Limb (tissue), 2 donors: ENCODE measurements around the gene FARS2.

Experiments
- DNase-seq, 2 donors: peaks; one replicate each; pipeline ENCODE4 v3.0.0-alpha.2; 2016; ENCODE audit errors: extremely low spot score in 2 of 2

Gene FARS2

DNA sequence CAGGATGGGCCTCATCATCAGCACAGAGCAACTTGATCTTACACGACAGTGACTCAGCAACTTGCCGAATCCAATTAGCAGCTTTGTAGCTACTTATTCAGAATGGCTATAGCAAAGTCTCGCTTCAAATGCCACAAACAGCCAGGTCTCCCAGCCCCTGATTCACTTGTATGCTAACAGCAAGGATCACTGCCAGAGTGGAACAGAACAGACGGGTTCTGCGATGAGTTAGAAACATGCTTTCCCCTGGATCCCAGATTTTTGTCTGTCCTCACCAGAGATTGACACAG, 491.0 kb downstream of the FARS2 start:
- DNase-seq, result no peak

DNA sequence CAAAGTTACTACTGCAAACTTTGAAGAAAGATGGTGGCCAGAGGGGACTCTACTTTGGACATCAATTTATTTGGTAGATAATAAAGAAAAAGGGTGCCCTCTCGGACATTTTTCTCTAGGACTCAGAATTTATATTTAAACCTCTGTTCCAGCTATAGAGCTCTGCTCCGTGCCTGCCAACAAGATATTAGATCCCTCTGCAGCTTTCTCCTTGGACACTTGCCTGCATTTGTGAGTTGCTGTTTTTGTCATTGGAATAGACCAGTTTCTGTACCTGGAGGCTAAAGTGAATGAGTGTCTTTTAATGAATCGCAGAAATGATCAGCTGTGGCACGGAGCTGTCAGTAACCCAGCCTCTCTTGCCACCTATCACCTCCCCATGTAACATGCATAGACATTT, 491.9 kb downstream of the FARS2 start:
- no peak for DNase-seq

DNA sequence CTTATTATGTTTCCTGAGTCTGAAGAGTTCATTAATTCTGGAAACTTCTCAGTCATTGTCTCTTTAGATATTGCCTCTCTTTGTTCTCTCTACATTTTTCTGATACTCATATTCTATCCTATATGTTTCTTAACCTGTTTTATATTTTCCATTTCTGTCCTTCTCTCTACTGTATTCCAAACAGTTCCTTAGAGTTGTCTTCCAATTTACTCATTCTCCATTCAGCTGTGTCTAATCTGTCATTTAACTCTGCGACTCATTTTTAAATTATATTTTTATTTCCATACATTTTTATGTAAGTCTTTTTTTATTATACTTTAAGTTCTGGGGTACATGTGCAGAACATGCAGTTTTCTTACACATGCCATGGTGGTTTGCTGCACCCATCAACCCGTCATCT, 493.6 kb downstream of the FARS2 start:
- DNase-seq, result no peak

GRCh38 chr6:5759571-5759970, 498.3 kb downstream of the FARS2 start:
- DNase-seq, result no peak

DNA sequence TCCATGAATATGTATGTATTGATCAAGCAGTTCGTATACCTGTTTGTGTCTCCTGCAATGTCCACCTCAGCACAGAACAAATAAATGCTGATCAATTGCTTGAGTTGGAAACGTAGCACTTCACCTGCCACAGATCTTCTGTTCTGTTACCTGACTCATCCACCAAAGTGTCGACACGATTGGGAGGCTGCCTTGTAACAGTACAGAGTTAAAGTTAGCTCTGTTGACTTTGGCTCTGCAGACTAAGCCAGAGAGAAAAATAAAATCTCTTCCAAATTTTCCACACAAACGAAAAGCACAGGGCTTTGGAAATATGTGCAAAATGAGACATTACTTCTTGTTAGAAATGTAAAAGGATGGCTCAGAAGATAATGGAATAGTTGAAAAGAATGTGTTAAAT, 500.1 kb downstream of the FARS2 start:
- DNase-seq, result no peak

- DNase-seq, result no peak
These were observed 501.3 kb downstream of the FARS2 start for GRCh38 chr6:5762561-5762968.

GRCh38 chr6:5763407-5763806, 502.1 kb downstream of the FARS2 start:
- DNase-seq, result no peak

DNA sequence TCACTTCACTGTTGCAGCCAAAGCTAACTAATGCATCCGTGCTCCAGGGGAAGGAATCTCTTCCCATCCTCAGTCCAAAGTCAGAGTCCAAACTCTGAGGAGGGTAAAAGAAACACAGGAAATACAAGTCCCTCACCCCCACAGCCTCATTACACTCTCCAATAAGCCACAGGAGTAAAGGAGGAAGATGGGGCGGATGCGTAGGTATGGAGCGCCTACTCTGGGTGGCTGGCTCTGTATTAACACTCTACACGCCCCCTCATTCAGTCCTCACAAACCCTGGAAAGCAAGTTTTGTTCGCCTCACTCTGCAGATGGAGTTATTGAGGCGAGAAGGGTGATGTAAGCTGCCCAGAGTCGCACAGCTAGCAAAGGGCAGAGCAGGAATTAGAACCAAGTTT, 502.6 kb downstream of the FARS2 start:
- no peak for DNase-seq

- DNase-seq, result peak; percentile 57 to 71
These were observed 503.2 kb downstream of the FARS2 start for GRCh38 chr6:5764401-5764955.

DNA sequence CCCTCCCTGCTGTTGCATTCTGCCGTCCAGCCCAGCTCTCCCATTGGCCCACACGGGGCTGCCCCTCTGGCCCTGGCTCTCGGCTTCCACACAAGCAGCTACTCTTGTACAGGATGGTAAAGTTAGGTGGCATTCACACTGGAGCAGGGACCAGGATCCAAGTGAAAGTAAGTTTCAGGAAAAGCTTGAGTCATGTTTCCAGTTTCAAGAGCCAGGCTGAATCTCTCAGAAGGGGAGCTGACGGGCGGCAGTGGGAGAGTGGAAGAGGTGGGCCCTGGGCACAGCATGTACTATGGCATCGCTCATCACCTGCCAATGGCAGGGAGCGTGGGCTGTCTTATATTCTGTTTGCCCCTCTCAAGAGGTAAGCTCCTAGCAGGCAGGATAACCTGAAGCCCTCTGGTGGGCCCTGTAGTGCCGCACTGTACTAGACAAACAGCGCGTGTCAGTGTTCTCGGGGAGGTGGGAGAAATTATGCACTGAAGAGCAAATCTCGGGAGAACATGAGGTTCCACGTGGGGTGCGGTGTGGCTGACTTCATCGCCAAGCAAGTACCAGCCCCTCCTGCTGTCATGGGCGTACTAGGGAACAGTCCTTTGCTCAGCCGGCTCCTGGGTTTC, 503.9 kb downstream of the FARS2 start:
- DNase-seq, result no peak

- DNase-seq, result no peak
These were observed 504.9 kb downstream of the FARS2 start for GRCh38 chr6:5766260-5766659.

DNA sequence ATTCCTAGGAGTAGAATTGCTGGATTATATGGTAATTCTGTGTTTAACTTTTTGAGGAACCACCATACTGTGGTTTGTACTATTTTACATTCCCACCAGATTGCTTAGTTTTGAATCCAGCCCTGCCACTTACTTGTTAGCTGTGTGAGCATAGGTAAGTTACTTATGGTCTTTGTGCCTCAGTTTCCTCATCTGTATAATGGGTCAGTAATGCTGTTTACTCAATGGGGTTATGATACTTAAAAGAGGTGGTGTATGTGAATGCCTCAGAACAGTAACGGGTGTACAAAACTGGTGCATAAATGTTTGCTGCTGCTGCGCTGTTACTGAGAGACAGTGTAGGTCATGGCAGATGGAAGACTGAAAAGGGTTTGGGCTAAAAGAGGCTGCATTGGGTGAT, 506.2 kb downstream of the FARS2 start:
- no peak for DNase-seq

DNA sequence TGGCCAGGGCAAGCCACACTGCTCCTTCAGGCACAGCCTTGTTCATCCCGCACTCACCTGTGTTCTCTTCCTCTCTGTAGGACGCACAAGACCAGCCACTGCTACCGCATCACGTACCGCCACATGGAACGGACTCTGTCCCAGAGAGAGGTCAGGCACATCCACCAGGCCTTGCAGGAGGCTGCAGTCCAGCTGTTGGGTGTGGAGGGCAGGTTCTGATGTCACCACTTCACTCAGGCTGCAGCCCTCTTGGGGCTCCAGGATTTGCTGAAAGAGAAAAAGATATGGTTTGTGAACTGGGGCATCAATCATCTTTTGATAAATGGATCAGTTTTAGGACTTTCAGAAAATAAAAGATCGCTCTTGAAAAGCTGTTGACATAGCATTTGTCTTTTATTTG, 509.9 kb downstream of the FARS2 start:
- no peak for DNase-seq

DNA sequence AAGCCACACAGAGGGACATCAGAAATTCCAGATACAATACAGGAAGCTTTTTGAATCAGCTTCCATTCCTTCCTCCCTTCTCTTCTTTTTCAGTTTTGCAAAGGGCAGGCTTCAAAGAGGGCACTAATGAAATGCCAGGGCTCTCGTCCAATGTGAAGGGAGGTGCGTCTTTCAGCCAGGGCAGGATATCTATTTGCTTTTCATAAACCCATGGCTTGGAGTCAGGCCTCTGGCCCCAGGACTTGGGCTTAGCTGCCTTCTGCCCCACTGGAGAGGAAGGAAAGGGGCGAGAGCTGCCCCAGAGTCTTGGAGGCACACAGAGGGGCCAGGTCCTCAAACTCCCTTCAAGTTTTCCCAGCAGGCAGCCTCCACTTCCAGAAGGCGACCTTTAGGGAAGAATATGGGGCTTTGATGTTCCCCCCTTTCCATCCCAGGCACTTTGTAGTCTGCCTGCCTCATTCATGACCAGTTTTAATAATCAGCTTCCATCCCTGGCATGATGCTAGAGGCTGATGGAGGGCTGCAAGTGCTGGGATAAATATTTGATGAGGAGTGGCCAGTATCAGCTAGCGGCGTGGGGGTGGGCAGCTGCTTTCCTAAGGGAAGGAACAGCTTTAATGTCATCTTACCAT, 510.6 kb downstream of the FARS2 start:
- no peak for DNase-seq

DNA sequence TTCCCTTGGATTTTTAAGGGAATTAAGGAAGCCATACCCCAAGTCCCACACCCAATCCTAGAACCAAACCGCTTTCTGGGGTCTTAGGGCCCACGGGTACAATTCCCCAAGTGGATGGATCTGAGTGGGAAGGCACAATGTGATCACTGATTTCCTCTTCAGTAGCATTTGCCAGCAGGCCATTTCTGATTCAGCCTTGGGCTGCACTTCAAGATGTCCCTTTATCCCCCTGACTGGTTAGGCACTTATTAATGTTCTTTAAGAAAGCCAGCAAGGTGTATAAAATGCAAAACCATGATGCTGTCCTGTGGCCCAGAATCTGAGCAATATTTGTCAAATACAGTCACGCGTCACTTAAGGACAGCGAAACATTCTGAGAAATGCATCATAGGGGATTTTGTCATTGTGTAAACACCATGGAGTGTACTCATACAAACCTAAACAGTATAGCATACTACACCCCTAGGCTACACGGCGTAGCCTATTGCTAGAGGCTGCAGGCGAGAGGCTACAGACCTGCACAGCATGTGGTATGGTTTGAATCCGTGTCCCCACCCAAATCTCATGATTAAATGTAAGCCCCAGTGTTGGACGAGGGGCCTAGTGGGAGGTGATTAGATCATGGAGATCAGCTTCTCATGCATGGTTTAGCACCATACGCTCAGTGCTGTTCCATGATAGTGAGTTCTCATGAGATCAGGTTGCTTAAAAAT, 511.3 kb downstream of the FARS2 start:
- DNase-seq, result no peak

DNA sequence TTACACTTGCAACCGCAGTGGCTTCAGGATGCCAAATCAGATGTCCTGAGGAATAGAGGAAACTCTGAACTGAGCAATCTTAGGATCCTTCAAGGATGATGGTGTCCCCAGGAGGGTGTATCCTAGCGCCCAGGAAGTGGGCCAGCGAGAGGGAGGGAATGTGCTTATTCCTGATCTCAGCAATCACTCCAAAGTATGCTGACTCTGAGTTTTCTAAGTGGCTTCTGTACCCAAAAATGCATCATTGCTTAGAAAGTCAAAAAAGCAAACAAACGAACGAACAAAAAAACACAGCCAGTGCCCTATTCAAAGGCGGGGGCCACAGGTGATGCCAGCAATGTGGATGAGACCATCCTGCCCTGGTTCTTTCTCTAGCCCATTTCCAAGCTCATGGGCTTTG, 514.8 kb downstream of the FARS2 start:
- no peak for DNase-seq

DNA sequence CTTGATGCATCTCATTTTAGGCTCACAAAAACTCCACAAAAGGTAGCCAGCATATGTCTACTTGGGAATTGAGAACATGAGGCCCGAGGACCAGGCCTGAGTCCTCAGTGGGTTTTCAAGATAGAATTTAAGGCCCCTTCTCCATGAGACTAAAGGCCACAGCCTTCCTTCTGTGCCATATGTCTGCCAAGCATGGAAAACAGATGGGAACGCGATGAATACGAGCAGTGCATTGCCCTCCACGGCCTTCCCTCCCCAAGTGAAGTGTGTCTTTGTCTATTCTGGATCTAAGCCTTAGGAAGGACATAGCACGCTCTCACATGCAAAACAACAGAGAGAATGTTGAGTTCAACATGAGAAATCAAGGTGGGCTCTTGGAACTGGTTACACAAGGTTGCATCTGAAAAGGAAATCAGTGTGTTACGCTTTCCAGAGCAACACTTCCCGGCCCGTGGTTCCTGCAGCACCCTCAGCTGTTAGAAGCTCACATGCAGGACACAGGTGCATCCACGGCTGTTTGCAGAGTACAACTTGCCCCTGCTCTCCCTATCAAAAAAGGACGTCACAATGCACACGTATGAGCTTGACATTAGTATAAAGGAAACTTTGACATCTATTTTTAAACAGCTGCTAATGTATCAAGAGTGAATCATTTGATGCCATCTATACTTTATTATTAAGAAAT, 515.5 kb downstream of the FARS2 start:
- DNase-seq, result no peak

DNA sequence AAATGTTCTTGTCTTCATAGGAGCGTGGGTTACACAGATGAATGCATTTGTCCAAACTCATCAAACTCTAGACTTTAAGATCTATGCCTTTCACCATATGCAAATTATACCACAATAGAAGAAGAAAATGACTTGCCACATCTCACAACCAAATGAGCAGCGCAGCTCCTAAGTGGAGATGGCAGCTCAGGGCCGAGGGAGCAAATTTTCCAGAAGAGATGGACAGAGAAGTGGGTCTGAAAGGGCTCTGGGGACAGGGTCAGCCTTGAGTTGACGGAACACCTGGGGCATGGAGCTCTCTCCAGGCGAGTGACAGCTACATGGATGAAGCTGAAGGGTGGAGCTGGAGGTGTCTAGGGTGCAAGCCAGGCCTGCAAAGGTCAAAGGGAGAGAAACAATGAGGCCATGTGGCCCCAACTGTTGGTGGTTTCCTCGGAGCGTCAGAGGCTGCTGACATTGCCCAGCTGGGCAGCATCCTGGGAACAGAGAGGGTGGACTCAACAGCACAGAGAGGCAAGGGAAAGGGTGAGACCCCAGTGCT, 517.1 kb downstream of the FARS2 start:
- no peak for DNase-seq

DNA sequence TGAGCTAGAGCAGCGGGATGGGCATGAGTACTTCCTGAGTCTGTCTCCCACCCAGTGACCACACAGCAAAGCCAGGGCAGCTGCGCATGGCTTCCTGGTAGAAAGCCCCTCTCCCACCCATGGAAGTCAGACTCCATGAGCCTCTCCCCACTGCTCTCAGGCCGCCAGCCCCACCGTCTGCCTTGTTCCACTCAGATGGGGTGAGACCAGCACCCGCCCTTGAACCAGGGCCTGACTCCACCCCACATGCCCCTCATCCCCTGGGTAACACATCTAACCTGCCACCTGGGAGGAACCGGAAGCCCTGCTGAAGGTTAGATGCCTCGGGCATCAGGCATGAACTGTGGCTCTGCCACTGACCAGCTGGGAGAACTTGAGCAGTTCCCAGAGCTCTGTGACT, 517.6 kb downstream of the FARS2 start:
- DNase-seq, result no peak

GRCh38 chr6:5781019-5781418, 519.7 kb downstream of the FARS2 start:
- DNase-seq, result no peak

- DNase-seq, result no peak
These were observed 520.7 kb downstream of the FARS2 start for GRCh38 chr6:5781966-5782556.
